A549 (cell line): ENCODE measurements around the gene ACBD4. TPM values are rescaled to one million over a fixed set of nuclear protein-coding genes. Genes with fewer than 3 reads are reported as not detected.

Experiments used
- ATOH8 ChIP-seq: fragments of 250-450 bp; sonication (Bioruptor Pico); IDR thresholded peaks from 2 replicates; pipeline ENCODE4 v1.5.0; 2020; ENCODE audit warnings: low read depth, mild to moderate bottlenecking, moderate library complexity
- BCL3 ChIP-seq: fragments of >200 bp; sonication (Bioruptor Twin); formaldehyde crosslinking; IDR thresholded peaks from 3 replicates; pipeline ENCODE4 v1.6.1; 2016
- BHLHE40 ChIP-seq: IDR thresholded peaks from 2 replicates; pipeline ENCODE4 v1.6.1; 2012; ENCODE audit warnings: low read depth, low read length, inconsistent platforms
- CBX2 ChIP-seq: fragments of 200-600 bp; sonication (generic); IDR thresholded peaks from 2 replicates; pipeline ENCODE4 v1.6.1; 2016; ENCODE audit warnings: low read depth, mild to moderate bottlenecking, borderline replicate concordance
- CHD4 ChIP-seq: fragments of 200-600 bp; sonication (generic); IDR thresholded peaks from 2 replicates; pipeline ENCODE4 v1.6.1; 2016; ENCODE audit warnings: antibody characterized with exemption, mild to moderate bottlenecking, borderline replicate concordance
- EHMT2 ChIP-seq: fragments of 200-600 bp; sonication (generic); IDR thresholded peaks from 2 replicates; pipeline ENCODE4 v1.6.1; 2016; ENCODE audit warnings: antibody characterized with exemption, low read depth, mild to moderate bottlenecking, moderate library complexity
- FOSB ChIP-seq: fragments of 250-450 bp; sonication (Bioruptor Pico); IDR thresholded peaks from 2 replicates; pipeline ENCODE4 v1.5.0; 2020; ENCODE audit warnings: mild to moderate bottlenecking, moderate library complexity
- FOSL2 ChIP-seq, 2 experiments: fragments of 450-650 bp in 1 of 2; fragments of >200 bp in 1 of 2; sonication (Bioruptor Twin) in 1 of 2; formaldehyde crosslinking; IDR thresholded peaks; 2 replicates each; pipeline versions ENCODE4 v1.5.0 to v1.6.1; 2016 to 2020; ENCODE audit warnings: mild to moderate bottlenecking in 1 of 2, moderate library complexity in 1 of 2
- HES2 ChIP-seq: fragments of >200 bp; sonication (Bioruptor Twin); formaldehyde crosslinking; IDR thresholded peaks from 2 replicates; pipeline ENCODE4 v1.6.1; 2016
- HEYL ChIP-seq: fragments of 250-450 bp; sonication (Bioruptor Pico); IDR thresholded peaks from 2 replicates; pipeline ENCODE4 v1.8.0; 2021; ENCODE audit warnings: mild to moderate bottlenecking, moderate library complexity
- HOXB13 ChIP-seq: fragments of 250-450 bp; sonication (Bioruptor Pico); IDR thresholded peaks from 2 replicates; pipeline ENCODE4 v1.5.0; 2020; ENCODE audit warnings: low read depth, mild to moderate bottlenecking, moderate library complexity
- KDM1A ChIP-seq: fragments of 200-600 bp; sonication (generic); IDR thresholded peaks from 2 replicates; pipeline ENCODE4 v1.6.1; 2016; ENCODE audit warnings: low read depth, mild to moderate bottlenecking
- KDM5A ChIP-seq: fragments of 200-600 bp; sonication (generic); IDR thresholded peaks from 2 replicates; pipeline ENCODE4 v1.6.1; 2016; ENCODE audit warnings: antibody characterized with exemption, mild to moderate bottlenecking
- MAX ChIP-seq: IDR thresholded peaks from 2 replicates; pipeline ENCODE4 v1.6.1; 2012
- NFE2L2 ChIP-seq: fragments of 150-350 bp; conservative IDR thresholded peaks from 2 replicates; pipeline ENCODE4 v1.6.1; 2014; ENCODE audit warnings: low read length
- PBX3 ChIP-seq: IDR thresholded peaks from 2 replicates; pipeline ENCODE4 v1.6.1; 2012
- PHF8 ChIP-seq: fragments of 200-600 bp; sonication (generic); IDR thresholded peaks from 2 replicates; pipeline ENCODE4 v1.6.1; 2016; ENCODE audit warnings: low read depth, mild to moderate bottlenecking, antibody characterized with exemption, moderate library complexity, borderline replicate concordance
- POLR2AphosphoS2 ChIP-seq: conservative IDR thresholded peaks from 2 replicates; pipeline ENCODE4 v1.6.1; 2012; ENCODE audit warnings: low read length, improper control_type of control experiment, inconsistent platforms
- RAD21 ChIP-seq, 2 experiments: fragments of >200 bp in 1 of 2; sonication (Bioruptor Twin) in 1 of 2; formaldehyde crosslinking in 1 of 2; IDR thresholded peaks in 1 of 2; conservative IDR thresholded peaks in 1 of 2; 2 replicates in 1 of 2; 3 replicates in 1 of 2; pipeline ENCODE4 v1.6.1; 2012 to 2018; ENCODE audit warnings: inconsistent platforms in 1 of 2
- RCOR1 ChIP-seq: fragments of 150-350 bp; IDR thresholded peaks from 2 replicates; pipeline ENCODE4 v1.6.1; 2014; ENCODE audit warnings: antibody characterized with exemption, low read length, low read depth
- RFX5 ChIP-seq: fragments of 450-650 bp; IDR thresholded peaks from 2 replicates; pipeline ENCODE4 v1.7.1; 2014; ENCODE audit warnings: antibody characterized with exemption, mild to moderate bottlenecking, moderate library complexity
- SREBF2 ChIP-seq: fragments of 450-650 bp; IDR thresholded peaks from 2 replicates; pipeline ENCODE4 v1.6.1; 2014; ENCODE audit warnings: mild to moderate bottlenecking, moderate library complexity
- TP53 ChIP-seq: fragments of 250-450 bp; sonication (Bioruptor Pico); IDR thresholded peaks from 2 replicates; pipeline ENCODE4 v1.5.0; 2021; ENCODE audit warnings: mild to moderate bottlenecking, moderate library complexity
- USF2 ChIP-seq: fragments of 450-650 bp; IDR thresholded peaks from 2 replicates; pipeline ENCODE4 v1.6.1; 2014; ENCODE audit warnings: antibody characterized with exemption
- ZFP36 ChIP-seq: fragments of 450-650 bp; IDR thresholded peaks from 2 replicates; pipeline ENCODE4 v1.6.1; 2014; ENCODE audit warnings: borderline replicate concordance; ENCODE audit not compliant: partially characterized antibody
- polyA plus RNA-seq, 4 experiments: library from polyadenylated mRNA; depleted of rRNA in 3 of 4; stranded (reverse); fragments of >200 nt; fragmentation: RNase III in 1 of 4; extraction: RNeasy Plus Mini Kit Qiagen cat#74134 plus additional on column Dnase treatment in 1 of 4; gene quantifications; 2 replicates in 3 of 4; 3 replicates in 1 of 4; pipeline ENCODE4 v1.2.3, GENCODE V29; 2011 to 2017

Gene ACBD4
- polyA plus RNA-seq, 2 of the 4 experiments (the other 2 are of a cell fraction), result 11.4 to 13.7 TPM

GRCh38 chr17:45123930-45124796 lies 11.3 kb upstream of the ACBD4 start (continued):
- TF ChIP-seq KDM5A (no peak), CHD4 (no peak), FOSB (CRISPR knock-in tag) (0 out of 2 replicates have a peak, but pooled peaks have one; percentile 32), FOSL2 (IDR thresholded peaks at IDR 0.05) (peak; percentile 96), FOSL2 (CRISPR knock-in tag; IDR thresholded peaks at IDR 0.05) (peak; percentile 100), HEYL (CRISPR knock-in tag) (peak; percentile 86; the same call in 1 of the 2 replicates), EHMT2 (no peak), ATOH8 (peak; percentile 67; the same call in 1 of the 2 replicates), PHF8 (no peak), CBX2 (no peak), MAX (peak; percentile 83), POLR2AphosphoS2 (no peak), SREBF2 (no peak), NFE2L2 (no peak), KDM1A (no peak), PBX3 (0 out of 2 replicates have a peak, but pooled peaks have one; percentile 38), RAD21 (conservative IDR thresholded peaks at IDR 0.05 in 1 of 2, IDR thresholded peaks at IDR 0.05 in 1 of 2) (peak in 1 of 2 experiments; percentile 26; a peak in 1 of 5 replicates), ZFP36 (no peak), RFX5 (no peak), RCOR1 (0 out of 2 replicates have a peak, but pooled peaks have one; percentile 15), BHLHE40 (0 out of 2 replicates have a peak, but pooled peaks have one; percentile 3), HES2 (no peak), HOXB13 (CRISPR knock-in tag) (peak; percentile 81; the same call in 1 of the 2 replicates), BCL3 (no peak), TP53 (no peak), USF2 (no peak)
